HFFc6 (cell line): ENCODE measurements around the gene TMEM255B. TPM values are rescaled to one million over a fixed set of nuclear protein-coding genes. Genes with fewer than 3 reads are reported as not detected.

Experiments used
- DNase-seq: peaks from one replicate; pipeline ENCODE4 v3.0.0-alpha.2; 2018
- H3K27ac Mint-ChIP-seq: 2 replicates; pipeline ENCODE4 v1.8.0; 2020; ENCODE audit warnings: mild to moderate bottlenecking, mixed read lengths
- H3K27me3 Mint-ChIP-seq: 2 replicates; pipeline ENCODE4 v1.8.0; 2021; ENCODE audit warnings: mild to moderate bottlenecking, moderate library complexity, mixed read lengths; ENCODE audit not compliant: insufficient read depth
- H3K36me3 Mint-ChIP-seq: 2 replicates; pipeline ENCODE4 v1.8.0; 2021; ENCODE audit warnings: low read depth, mixed read lengths
- H3K4me1 Mint-ChIP-seq: 2 replicates; pipeline ENCODE4 v1.8.0; 2020; ENCODE audit warnings: low read depth, mixed read lengths
- H3K4me3 Mint-ChIP-seq: 2 replicates; pipeline ENCODE4 v1.8.0; 2020; ENCODE audit warnings: mild to moderate bottlenecking, moderate library complexity, mixed read lengths
- H3K9me3 Mint-ChIP-seq: 2 replicates; pipeline ENCODE4 v1.8.0; 2020; ENCODE audit warnings: mild to moderate bottlenecking, mixed read lengths
- total RNA-seq, 6 experiments: library from RNA; stranded (reverse); fragmentation: NEBNext Ultra II Directional; extraction: Animal tissue kit (Norgen Biotek cat#: 25700); gene quantifications; 2 replicates in 1 of 6; 3 replicates in 5 of 6; pipeline ENCODE4 v1.2.3, GENCODE V29; 2021
- TF ChIP-seq, protein P1 (sequence below): fragments of 200-600 bp; sonication (generic); IDR thresholded peaks from 2 replicates; pipeline ENCODE4 v1.5.0; 2021; ENCODE audit warnings: antibody characterized with exemption, mild to moderate bottlenecking

The TMEM255B gene
- total RNA-seq, 6 experiments from 2014 or later = 8.2 to 10.3 (median 9.1) TPM

DNA sequence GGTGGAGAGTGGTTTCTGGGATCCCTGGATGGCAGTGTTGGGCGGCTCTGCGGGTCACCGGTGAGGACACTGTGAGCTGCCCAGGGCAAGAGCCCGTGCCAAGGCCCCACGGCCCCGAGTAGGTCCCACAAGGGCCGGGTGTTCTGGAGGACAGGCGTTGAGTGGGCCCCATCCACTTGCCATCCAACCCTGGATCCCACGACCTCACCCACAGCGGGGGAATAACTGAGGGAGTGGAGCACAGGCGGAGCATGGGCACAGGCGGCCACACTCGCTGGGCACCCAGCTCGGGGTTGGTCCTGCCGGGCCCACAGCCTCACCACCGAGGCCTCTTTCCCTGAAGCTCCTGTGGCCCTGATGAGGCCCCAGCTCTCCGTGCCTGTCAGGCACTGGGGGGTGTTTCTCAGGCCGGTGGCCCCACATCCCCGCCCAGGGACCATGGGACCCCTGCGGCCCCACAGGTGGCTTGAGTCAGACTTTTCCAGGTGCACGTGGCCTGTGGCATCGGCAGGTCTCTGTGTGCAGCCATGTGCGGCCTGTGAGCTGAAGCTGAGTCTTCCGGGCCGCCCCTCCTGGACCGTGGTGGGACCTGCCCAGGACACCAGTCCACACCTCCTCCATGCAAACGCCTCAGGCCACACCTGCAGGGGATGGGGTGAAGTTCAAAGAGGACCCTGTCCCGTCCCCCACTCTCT is 16.6 kb downstream of the TMEM255B start:
- peaks cover 13% of the 10 kb centered on the region; the same call in 1 of the 2 replicates for H3K4me1 Mint-ChIP-seq
- TF ChIP-seq, protein P1, sequence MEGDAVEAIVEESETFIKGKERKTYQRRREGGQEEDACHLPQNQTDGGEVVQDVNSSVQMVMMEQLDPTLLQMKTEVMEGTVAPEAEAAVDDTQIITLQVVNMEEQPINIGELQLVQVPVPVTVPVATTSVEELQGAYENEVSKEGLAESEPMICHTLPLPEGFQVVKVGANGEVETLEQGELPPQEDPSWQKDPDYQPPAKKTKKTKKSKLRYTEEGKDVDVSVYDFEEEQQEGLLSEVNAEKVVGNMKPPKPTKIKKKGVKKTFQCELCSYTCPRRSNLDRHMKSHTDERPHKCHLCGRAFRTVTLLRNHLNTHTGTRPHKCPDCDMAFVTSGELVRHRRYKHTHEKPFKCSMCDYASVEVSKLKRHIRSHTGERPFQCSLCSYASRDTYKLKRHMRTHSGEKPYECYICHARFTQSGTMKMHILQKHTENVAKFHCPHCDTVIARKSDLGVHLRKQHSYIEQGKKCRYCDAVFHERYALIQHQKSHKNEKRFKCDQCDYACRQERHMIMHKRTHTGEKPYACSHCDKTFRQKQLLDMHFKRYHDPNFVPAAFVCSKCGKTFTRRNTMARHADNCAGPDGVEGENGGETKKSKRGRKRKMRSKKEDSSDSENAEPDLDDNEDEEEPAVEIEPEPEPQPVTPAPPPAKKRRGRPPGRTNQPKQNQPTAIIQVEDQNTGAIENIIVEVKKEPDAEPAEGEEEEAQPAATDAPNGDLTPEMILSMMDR = no peak
- no peak overlapping the region for H3K4me3 Mint-ChIP-seq
- peaks cover 5% of the 10 kb centered on the region; the same call in 1 of the 2 replicates for H3K36me3 Mint-ChIP-seq
- DNase-seq = no peak
- peaks cover 14% of the 10 kb centered on the region for H3K27me3 Mint-ChIP-seq
- H3K27ac Mint-ChIP-seq = no peak overlapping the region
- H3K9me3 Mint-ChIP-seq = peaks cover 18% of the 10 kb centered on the region

DNA sequence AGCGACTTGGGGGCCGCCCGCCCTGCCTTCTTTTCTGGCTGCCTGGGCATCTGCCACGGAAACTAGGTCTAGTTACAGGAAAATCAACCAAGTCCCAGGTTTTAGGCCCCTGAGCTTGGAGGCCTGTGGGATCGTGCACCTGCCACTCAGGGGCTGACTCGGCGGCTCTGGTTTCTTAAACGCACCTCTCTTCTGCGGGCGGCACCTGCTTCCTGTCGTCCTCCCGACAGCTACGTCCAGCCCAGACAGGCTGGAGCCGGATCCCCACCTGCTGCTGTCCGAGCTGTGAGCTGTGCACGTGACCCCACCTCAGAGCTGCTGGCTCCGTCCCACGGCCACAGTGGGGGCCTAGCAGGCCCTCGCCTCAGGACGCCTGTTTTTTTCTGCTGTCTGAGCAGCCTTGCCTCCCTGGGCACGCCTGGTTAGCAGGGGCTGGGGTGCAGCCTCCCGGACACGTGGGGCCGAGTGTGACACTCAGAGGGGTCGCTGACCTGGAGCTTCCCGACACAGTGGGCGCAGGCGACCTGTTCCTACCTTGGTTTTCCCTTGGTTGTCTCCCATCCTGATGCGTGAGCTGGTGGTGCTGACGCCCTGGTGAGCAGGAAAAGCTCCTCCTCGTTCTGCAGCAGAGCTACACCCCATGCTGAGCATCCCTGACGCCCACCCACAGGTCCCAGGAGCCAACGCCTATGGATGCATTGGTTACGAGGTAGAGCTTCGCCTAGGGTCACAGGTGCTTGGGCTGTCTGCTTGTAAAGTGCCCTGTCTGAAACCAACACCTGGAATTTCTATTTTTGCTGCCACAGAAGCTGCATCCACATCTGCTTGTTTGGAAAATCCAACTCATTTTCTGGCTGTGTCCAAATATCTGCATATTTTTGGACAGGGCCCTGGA is 17.5 kb downstream of the TMEM255B start:
- Mint-ChIP-seq H3K27ac (no peak overlapping the region), H3K9me3 (peaks cover 12% of the 10 kb centered on the region), H3K4me1 (peaks cover 13% of the 10 kb centered on the region; the same call in 1 of the 2 replicates), H3K27me3 (peaks cover 14% of the 10 kb centered on the region), H3K36me3 (no peaks in the 10 kb centered on the region; the same call in 1 of the 2 replicates), H3K4me3 (no peak overlapping the region)
- TF ChIP-seq, protein P1 = no peak
- DNase-seq = no peak

DNA sequence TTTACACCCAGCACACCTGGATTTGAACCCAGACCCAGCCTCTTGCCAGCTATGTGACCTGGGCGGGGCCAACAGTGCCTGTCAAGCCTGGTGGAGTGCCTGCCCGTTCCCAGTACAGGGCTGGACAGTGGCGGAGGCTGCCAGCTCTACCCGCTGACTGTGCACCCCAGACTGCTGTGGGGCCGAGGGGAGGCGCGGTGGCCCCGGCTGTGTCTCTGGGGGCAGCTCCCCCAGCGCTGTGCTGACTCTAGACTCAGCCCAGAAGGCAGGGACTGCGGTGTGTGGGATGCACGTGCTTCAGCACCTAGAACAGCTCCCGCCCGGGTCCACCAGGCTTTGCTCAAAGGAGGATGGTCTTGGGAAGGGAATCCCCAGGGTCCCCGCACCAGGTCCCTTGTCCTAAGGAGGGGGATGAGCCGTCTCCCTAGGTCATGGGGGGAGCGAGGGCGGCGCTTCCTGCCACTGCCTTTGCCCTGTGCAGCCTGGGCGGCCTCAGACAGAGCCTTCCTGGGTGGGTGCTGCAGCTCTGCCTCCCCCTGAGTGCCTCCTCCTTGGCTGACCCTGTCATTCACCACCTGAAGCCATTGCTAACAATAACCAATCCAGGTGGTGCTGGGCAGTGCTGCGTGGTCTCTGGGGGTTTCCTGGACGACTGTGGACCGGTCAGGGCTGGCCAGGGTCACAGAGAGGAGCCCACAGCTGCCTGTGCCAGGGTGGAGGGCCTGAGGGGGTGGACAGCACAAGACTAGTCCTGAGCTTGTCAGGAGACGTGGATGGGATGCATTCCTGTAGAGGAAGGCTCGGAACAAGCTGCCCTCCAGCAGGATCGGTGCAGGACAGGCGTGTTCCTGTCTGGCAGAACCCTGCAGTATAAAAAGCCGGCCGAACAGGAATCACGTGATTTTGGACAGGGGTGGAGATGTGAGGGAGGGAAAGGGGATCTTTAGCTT is 18.6 kb downstream of the TMEM255B start:
- Mint-ChIP-seq H3K27ac (no peak overlapping the region), H3K9me3 (peaks cover 2% of the 10 kb centered on the region), H3K36me3 (no peaks in the 10 kb centered on the region; the same call in 1 of the 2 replicates), H3K27me3 (peaks cover 14% of the 10 kb centered on the region), H3K4me1 (peaks cover 4% of the 10 kb centered on the region; the same call in 1 of the 2 replicates), H3K4me3 (no peak overlapping the region)
- TF ChIP-seq, protein P1 = no peak
- DNase-seq = no peak

DNA sequence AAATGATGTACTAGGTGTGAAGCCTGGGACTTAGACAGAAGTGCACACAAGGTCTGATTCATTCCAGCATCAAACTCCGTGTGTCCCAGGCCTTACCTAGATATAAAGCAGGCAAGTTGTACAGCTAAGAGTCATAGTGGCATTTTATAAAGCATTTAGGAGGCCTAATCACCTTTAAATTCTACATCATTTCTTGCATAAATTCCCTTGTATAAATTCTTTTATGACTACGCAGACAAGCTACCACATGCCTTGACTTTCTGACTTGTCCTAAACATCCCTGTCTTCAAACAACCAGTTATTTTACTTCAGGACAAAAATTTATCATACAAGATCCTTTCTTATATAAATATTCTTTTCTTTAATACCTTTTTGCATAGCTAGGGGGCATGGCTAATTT is 22.5 kb downstream of the TMEM255B start:
- H3K9me3 Mint-ChIP-seq = no peaks in the 10 kb centered on the region
- H3K27ac Mint-ChIP-seq = no peak overlapping the region
- TF ChIP-seq, protein P1 = peak; percentile 48; the same call in 1 of the 2 replicates
- H3K4me3 Mint-ChIP-seq = no peak overlapping the region
- H3K36me3 Mint-ChIP-seq = no peaks in the 10 kb centered on the region
- no peak for DNase-seq
- peaks cover 16% of the 10 kb centered on the region for H3K27me3 Mint-ChIP-seq
- H3K4me1 Mint-ChIP-seq = no peaks in the 10 kb centered on the region

DNA sequence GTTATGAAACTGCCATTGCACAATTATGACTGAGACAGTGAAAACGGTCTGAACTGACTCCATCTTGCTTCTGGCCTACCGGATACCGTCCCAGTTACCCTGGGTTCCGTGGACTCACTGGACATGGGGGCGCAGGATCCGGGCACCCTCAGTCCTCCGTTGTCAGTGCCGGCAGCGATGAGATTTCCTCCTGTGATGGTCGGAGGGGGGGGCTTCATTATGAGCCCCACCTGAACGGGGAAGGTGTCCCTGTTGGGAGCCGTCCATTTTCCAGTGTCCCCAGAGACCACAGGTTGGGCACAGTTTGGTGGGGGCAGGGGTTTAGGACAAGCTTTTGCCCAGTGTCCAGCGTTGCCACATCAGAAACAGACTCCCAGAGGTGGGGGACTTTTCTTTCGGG is 23.4 kb downstream of the TMEM255B start:
- Mint-ChIP-seq H3K9me3 (no peaks in the 10 kb centered on the region), H3K27ac (no peak overlapping the region), H3K4me3 (no peak overlapping the region), H3K4me1 (no peaks in the 10 kb centered on the region), H3K27me3 (peaks cover 9% of the 10 kb centered on the region), H3K36me3 (no peaks in the 10 kb centered on the region)
- no peak for DNase-seq
- TF ChIP-seq, protein P1 = no peak
